ENCODE measurements around the gene POLG. TPM values are rescaled to one million over a fixed set of nuclear protein-coding genes. Genes with fewer than 3 reads are reported as not detected.

POLG gene
- polyA plus RNA-seq, 4 donors = 33.0 to 47.0 (median 39.0) TPM

GRCh38 chr15:89366656-89367393 lies 32.2 kb upstream of the POLG start:
- no peak overlapping the region for H3K4me3 ChIP-seq (ENCODE audit: low read depth in 1 of 3, low read length in 3 of 3)
- H3K27me3 ChIP-seq (ENCODE audit: control insufficient read depth in 3 of 3, insufficient read depth in 3 of 3, low read length in 3 of 3) = peaks cover 17 to 96% (median 82%) of the 10 kb centered on the region in 3 donors
- DNase-seq (no peak), FAIRE-seq (no peak)
- H3K9me3 ChIP-seq (ENCODE audit: control insufficient read depth in 2 of 2, insufficient read depth in 1 of 2, low read depth in 1 of 2, low read length in 1 of 2) = peaks cover 0 to 2% of the 10 kb centered on the region in 2 donors
- 21 to 30% (median 22%) methylated on average over 21 of the region's 21 CpGs for WGBS, 3 donors
- no peak overlapping the region for H3K27ac ChIP-seq (ENCODE audit: low read depth in 1 of 3, low read length in 2 of 3)
- H3K4me1 ChIP-seq (ENCODE audit: control insufficient read depth in 3 of 3, insufficient read depth in 2 of 3, low read depth in 1 of 3, low read length in 2 of 3) = no peaks in the 10 kb centered on the region
- H3K36me3 ChIP-seq (ENCODE audit: control insufficient read depth in 3 of 3, insufficient read depth in 2 of 3, low read depth in 1 of 3, low read length in 3 of 3) = no peaks in the 10 kb centered on the region

GRCh38 chr15:89365462-89366065 lies 30.9 kb upstream of the POLG start:
- no peak for FAIRE-seq

DNA sequence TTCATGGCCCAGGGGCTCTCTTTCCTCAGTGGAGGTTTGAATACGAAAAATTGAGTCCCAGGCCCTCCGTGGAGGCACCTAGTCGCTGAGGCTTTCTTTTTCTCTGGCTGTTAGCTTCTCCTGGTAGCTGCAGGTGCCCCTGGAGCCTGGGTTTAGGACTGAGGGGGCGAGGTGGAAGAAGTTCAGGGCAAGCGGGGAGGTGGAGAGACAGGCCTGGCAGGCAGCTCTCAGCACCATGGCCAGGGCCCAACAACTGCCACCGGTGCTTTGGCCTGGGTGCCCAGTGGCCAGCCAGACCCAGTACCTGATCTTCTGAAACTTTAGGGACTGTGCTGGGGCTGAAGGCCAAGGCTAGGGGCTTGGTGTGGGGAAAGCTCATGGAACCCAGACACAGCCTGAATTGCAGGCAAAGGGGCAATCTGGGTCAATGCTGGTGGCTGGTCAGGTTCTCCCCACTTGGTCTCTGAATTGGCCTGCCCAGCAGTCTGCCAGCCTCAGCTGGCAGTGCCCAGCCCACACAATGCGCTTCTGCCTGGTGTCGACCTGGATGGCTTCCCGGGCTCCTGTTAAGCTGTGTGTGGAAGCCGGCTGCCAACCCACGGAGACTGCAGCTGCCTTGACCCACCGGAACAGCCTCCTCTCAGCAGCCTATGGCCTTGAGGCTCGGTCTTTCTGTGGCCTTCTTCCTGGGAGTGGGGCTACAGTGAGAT lies 30.3 kb upstream of the POLG start:
- no peaks in the 10 kb centered on the region for H3K36me3 ChIP-seq (ENCODE audit: control insufficient read depth in 3 of 3, insufficient read depth in 2 of 3, low read depth in 1 of 3, low read length in 3 of 3)
- FAIRE-seq = no peak
- DNase-seq = no peak
- H3K27ac ChIP-seq (ENCODE audit: low read depth in 1 of 3, low read length in 2 of 3) = no peak overlapping the region
- H3K9me3 ChIP-seq (ENCODE audit: control insufficient read depth in 2 of 2, insufficient read depth in 1 of 2, low read depth in 1 of 2, low read length in 1 of 2) = peaks cover 0 to 2% of the 10 kb centered on the region in 2 donors
- no peaks in the 10 kb centered on the region for H3K4me1 ChIP-seq (ENCODE audit: control insufficient read depth in 3 of 3, insufficient read depth in 2 of 3, low read depth in 1 of 3, low read length in 2 of 3)
- peaks cover 17 to 97% (median 80%) of the 10 kb centered on the region in 3 donors for H3K27me3 ChIP-seq (ENCODE audit: control insufficient read depth in 3 of 3, insufficient read depth in 3 of 3, low read length in 3 of 3)
- 27 to 35% (median 30%) methylated on average over 13 of the region's 13 CpGs for WGBS, 3 donors
- H3K4me3 ChIP-seq (ENCODE audit: low read depth in 1 of 3, low read length in 3 of 3) = no peak overlapping the region

More at GRCh38 chr15:89365462-89366065, 30.9 kb upstream of the POLG start:
- no peaks in the 10 kb centered on the region for H3K4me1 ChIP-seq (ENCODE audit: control insufficient read depth in 3 of 3, insufficient read depth in 2 of 3, low read depth in 1 of 3, low read length in 2 of 3)
- peaks cover 0 to 4% of the 10 kb centered on the region in 2 donors for H3K9me3 ChIP-seq (ENCODE audit: control insufficient read depth in 2 of 2, insufficient read depth in 1 of 2, low read depth in 1 of 2, low read length in 1 of 2)
- 16 to 27% (median 24%) methylated on average over 21 to 22 of the region's 22 CpGs for WGBS, 3 donors
- H3K36me3 ChIP-seq (ENCODE audit: control insufficient read depth in 3 of 3, insufficient read depth in 2 of 3, low read depth in 1 of 3, low read length in 3 of 3) = no peaks in the 10 kb centered on the region
- DNase-seq = no peak
- no peak overlapping the region for H3K4me3 ChIP-seq (ENCODE audit: low read depth in 1 of 3, low read length in 3 of 3)
- H3K27ac ChIP-seq (ENCODE audit: low read depth in 1 of 3, low read length in 2 of 3) = no peak overlapping the region
- H3K27me3 ChIP-seq (ENCODE audit: control insufficient read depth in 3 of 3, insufficient read depth in 3 of 3, low read length in 3 of 3) = peaks cover 17 to 97% (median 81%) of the 10 kb centered on the region in 3 donors

- H3K9me3 ChIP-seq (ENCODE audit: control insufficient read depth in 2 of 2, insufficient read depth in 1 of 2, low read depth in 1 of 2, low read length in 1 of 2) = peaks cover 0 to 2% of the 10 kb centered on the region in 2 donors
- 14 to 19% (median 18%) methylated on average over 6 of the region's 6 CpGs for WGBS, 3 donors
- FAIRE-seq (no peak), DNase-seq (peak in 1 of 2 donors; percentile 10)
- H3K27me3 ChIP-seq (ENCODE audit: control insufficient read depth in 3 of 3, insufficient read depth in 3 of 3, low read length in 3 of 3) = peaks cover 17 to 97% (median 83%) of the 10 kb centered on the region in 3 donors
- no peaks in the 10 kb centered on the region for H3K36me3 ChIP-seq (ENCODE audit: control insufficient read depth in 3 of 3, insufficient read depth in 2 of 3, low read depth in 1 of 3, low read length in 3 of 3)
- no peak overlapping the region for H3K27ac ChIP-seq (ENCODE audit: low read depth in 1 of 3, low read length in 2 of 3)
- no peak overlapping the region for H3K4me3 ChIP-seq (ENCODE audit: low read depth in 1 of 3, low read length in 3 of 3)
- H3K4me1 ChIP-seq (ENCODE audit: control insufficient read depth in 3 of 3, insufficient read depth in 2 of 3, low read depth in 1 of 3, low read length in 2 of 3) = peaks cover 0 to 1% (median 0%) of the 10 kb centered on the region in 3 donors
Measured at GRCh38 chr15:89364341-89364740, 29.7 kb upstream of the POLG start.

DNA sequence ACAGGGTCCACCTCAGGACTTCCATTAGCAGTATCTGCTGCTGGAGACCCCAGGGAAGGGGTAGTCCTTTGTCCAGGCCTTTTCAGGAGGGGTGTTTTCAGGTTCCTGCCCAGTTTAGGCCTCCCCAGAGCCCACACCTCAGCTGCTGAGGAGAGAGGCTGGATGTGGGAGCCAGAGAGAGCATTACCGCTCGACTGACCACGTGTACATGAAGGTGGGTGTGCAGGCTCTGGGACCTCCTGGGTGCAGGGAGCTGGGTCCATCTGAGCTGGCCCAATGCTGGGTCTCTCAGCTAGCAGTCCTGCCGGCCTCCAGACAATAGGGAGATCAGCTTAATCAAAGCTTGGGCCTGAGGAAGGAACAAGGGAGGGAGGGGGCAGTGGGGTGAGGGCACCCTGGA lies 29.1 kb upstream of the POLG start:
- no peak overlapping the region for H3K4me3 ChIP-seq (ENCODE audit: low read depth in 1 of 3, low read length in 3 of 3)
- WGBS, 3 donors = 33 to 36% (median 34%) methylated on average over 4 of the region's 4 CpGs
- H3K27ac ChIP-seq (ENCODE audit: low read depth in 1 of 3, low read length in 2 of 3) = no peak overlapping the region
- FAIRE-seq = no peak
- peaks cover 14 to 96% (median 81%) of the 10 kb centered on the region in 3 donors for H3K27me3 ChIP-seq (ENCODE audit: control insufficient read depth in 3 of 3, insufficient read depth in 3 of 3, low read length in 3 of 3)
- peaks cover 0 to 5% (median 0%) of the 10 kb centered on the region in 3 donors for H3K4me1 ChIP-seq (ENCODE audit: control insufficient read depth in 3 of 3, insufficient read depth in 2 of 3, low read depth in 1 of 3, low read length in 2 of 3)
- no peak for DNase-seq
- no peaks in the 10 kb centered on the region for H3K36me3 ChIP-seq (ENCODE audit: control insufficient read depth in 3 of 3, insufficient read depth in 2 of 3, low read depth in 1 of 3, low read length in 3 of 3)
- peaks cover 0 to 2% of the 10 kb centered on the region in 2 donors for H3K9me3 ChIP-seq (ENCODE audit: control insufficient read depth in 2 of 2, insufficient read depth in 1 of 2, low read depth in 1 of 2, low read length in 1 of 2)

- H3K36me3 ChIP-seq (ENCODE audit: control insufficient read depth in 3 of 3, insufficient read depth in 2 of 3, low read depth in 1 of 3, low read length in 3 of 3) = no peaks in the 10 kb centered on the region
- peaks cover 11 to 94% (median 78%) of the 10 kb centered on the region in 3 donors for H3K27me3 ChIP-seq (ENCODE audit: control insufficient read depth in 3 of 3, insufficient read depth in 3 of 3, low read length in 3 of 3)
- WGBS, 3 donors = 11 to 14% (median 13%) methylated on average over 6 of the region's 6 CpGs
- no peak overlapping the region for H3K4me3 ChIP-seq (ENCODE audit: low read depth in 1 of 3, low read length in 3 of 3)
- no peak for DNase-seq
- no peak for FAIRE-seq
- no peak overlapping the region for H3K27ac ChIP-seq (ENCODE audit: low read depth in 1 of 3, low read length in 2 of 3)
- H3K4me1 ChIP-seq (ENCODE audit: control insufficient read depth in 3 of 3, insufficient read depth in 2 of 3, low read depth in 1 of 3, low read length in 2 of 3) = peaks cover 0 to 5% (median 0%) of the 10 kb centered on the region in 3 donors
- H3K9me3 ChIP-seq (ENCODE audit: control insufficient read depth in 2 of 2, insufficient read depth in 1 of 2, low read depth in 1 of 2, low read length in 1 of 2) = peaks cover 0 to 2% of the 10 kb centered on the region in 2 donors
Measured at GRCh38 chr15:89363133-89363532, 28.5 kb upstream of the POLG start.

GRCh38 chr15:89362203-89363101 lies 27.8 kb upstream of the POLG start:
- DNase-seq (no peak), FAIRE-seq (no peak)
- H3K27me3 ChIP-seq (ENCODE audit: control insufficient read depth in 3 of 3, insufficient read depth in 3 of 3, low read length in 3 of 3) = peaks cover 8 to 94% (median 79%) of the 10 kb centered on the region in 3 donors
- H3K9me3 ChIP-seq (ENCODE audit: control insufficient read depth in 2 of 2, insufficient read depth in 1 of 2, low read depth in 1 of 2, low read length in 1 of 2) = peaks cover 0 to 2% of the 10 kb centered on the region in 2 donors
- H3K36me3 ChIP-seq (ENCODE audit: control insufficient read depth in 3 of 3, insufficient read depth in 2 of 3, low read depth in 1 of 3, low read length in 3 of 3) = no peaks in the 10 kb centered on the region
- H3K4me1 ChIP-seq (ENCODE audit: control insufficient read depth in 3 of 3, insufficient read depth in 2 of 3, low read depth in 1 of 3, low read length in 2 of 3) = peaks cover 0 to 5% (median 0%) of the 10 kb centered on the region in 3 donors
- WGBS, 3 donors = 4 to 6% (median 6%) methylated on average over 54 to 73 of the region's 73 CpGs
- H3K4me3 ChIP-seq (ENCODE audit: low read depth in 1 of 3, low read length in 3 of 3) = no peak overlapping the region
- H3K27ac ChIP-seq (ENCODE audit: low read depth in 1 of 3, low read length in 2 of 3) = no peak overlapping the region

Data from small intestine (tissue), 7 donors.